Osteocyte (in vitro differentiated cells): Measurements from ENCODE around the gene SLA2. TPM values are rescaled to one million over a fixed set of nuclear protein-coding genes. Genes with fewer than 3 reads are reported as not detected.

Experiments
- DNase-seq: peaks from one replicate; pipeline ENCODE4 v3.0.0; 2021; ENCODE audit warnings: mixed read lengths; ENCODE audit not compliant: unreplicated experiment; ENCODE audit errors: extremely low spot score
- H3K27ac Mint-ChIP-seq: one replicate; pipeline ENCODE4 v1.8.0; 2021; ENCODE audit warnings: mild to moderate bottlenecking, mixed read lengths; ENCODE audit not compliant: unreplicated experiment
- H3K27me3 Mint-ChIP-seq: one replicate; pipeline ENCODE4 v1.8.0; 2021; ENCODE audit warnings: mixed read lengths; ENCODE audit not compliant: unreplicated experiment
- H3K36me3 Mint-ChIP-seq: one replicate; pipeline ENCODE4 v1.8.0; 2021; ENCODE audit warnings: mixed read lengths; ENCODE audit not compliant: unreplicated experiment
- H3K4me1 Mint-ChIP-seq: one replicate; pipeline ENCODE4 v1.8.0; 2021; ENCODE audit warnings: mixed read lengths; ENCODE audit not compliant: unreplicated experiment
- H3K4me3 Mint-ChIP-seq: one replicate; pipeline ENCODE4 v1.8.0; 2021; ENCODE audit warnings: mild to moderate bottlenecking, moderate library complexity, mixed read lengths; ENCODE audit not compliant: unreplicated experiment
- H3K9me3 Mint-ChIP-seq: one replicate; pipeline ENCODE4 v1.8.0; 2021; ENCODE audit warnings: mixed read lengths; ENCODE audit not compliant: unreplicated experiment
- CTCF ChIP-seq: fragments of 200-600 bp; sonication (generic); IDR thresholded peaks from 2 replicates; pipeline ENCODE4 v1.5.0; 2021; ENCODE audit warnings: antibody characterized with exemption, mild to moderate bottlenecking, moderate library complexity
- total RNA-seq: library from RNA; stranded (reverse); gene quantifications from 2 replicates; pipeline ENCODE4 v1.2.1, GENCODE V29; 2021

Gene SLA2
- total RNA-seq, 1 donor from 2014 or later: not detected

- Mint-ChIP-seq H3K27me3 (no peaks in the 10 kb centered on the region), H3K36me3 (no peaks in the 10 kb centered on the region), H3K4me3 (no peak overlapping the region), H3K9me3 (no peaks in the 10 kb centered on the region), H3K4me1 (peaks cover 5% of the 10 kb centered on the region), H3K27ac (no peak overlapping the region)
- TF ChIP-seq CTCF: no peak
- no peak for DNase-seq
Observed at GRCh38 chr20:36632147-36632486, 13.9 kb downstream of the SLA2 start.

DNA sequence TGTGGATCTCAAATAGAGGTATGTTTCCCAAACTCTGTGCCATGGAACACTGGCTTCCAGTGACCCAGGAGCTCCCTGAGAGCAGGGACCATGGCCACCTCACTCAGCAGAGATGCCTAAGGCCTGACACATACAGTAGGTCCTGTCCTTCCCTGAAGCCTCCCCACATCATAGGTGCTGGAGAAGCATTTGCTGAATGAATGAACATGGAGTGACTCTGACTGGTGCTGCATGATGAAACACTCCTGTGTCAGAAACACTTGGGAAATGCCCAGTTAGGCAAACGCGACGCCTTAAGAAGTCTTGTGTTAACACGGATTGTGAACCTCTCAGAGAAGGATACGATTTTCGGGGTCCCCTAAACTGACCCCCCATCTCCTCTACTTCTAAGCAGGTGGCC, 14.3 kb downstream of the SLA2 start:
- Mint-ChIP-seq H3K27me3 (no peaks in the 10 kb centered on the region), H3K27ac (no peak overlapping the region)
- no peak for TF ChIP-seq CTCF

DNA sequence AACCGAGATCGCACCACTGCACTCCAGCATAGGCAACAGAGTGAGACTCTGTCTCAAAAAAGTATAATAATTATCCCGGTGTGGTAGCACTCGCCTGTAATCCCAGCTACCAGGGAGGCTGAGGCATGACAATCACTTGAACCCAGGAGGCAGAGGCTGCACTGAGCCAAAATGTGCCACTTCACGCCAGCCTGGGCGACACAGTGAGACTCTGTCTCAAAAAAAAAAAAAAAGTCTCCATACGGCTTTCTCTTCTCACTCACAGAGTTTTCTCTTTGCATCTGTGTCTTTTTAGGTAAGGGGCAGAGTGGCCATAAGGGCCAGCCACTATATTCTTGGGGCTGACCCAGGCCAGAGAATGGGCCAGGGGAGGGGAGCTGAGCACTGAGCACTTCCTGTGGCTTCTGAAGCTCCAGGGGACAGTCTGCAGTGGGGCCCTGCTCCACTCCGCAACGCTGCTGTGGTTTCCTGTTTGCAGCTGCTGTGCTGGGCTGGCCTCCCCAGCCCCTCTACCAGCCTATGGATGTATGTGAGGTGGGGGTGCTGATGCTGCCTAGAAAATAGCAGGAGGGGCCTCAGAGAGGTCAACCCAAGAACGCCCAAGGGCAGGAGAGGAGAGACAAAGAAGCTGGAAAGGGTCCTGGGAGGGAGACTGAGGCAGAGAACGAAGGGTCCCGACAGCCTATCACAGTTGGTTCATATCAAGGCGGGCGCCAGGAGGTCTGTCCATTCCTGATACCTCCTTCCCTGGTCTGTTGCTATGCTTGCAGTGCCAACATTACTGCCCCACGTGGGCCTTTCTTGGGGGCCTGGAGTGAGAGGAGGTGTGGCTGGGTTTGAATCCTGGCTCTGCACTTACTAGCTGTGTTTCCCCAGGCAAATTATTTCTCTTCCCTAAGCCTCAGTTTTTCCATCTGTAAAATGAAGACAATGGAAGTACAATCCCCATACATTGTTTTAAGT, 16.0 kb downstream of the SLA2 start:
- Mint-ChIP-seq H3K9me3 (no peaks in the 10 kb centered on the region), H3K27ac (no peak overlapping the region), H3K36me3 (no peaks in the 10 kb centered on the region), H3K4me1 (peaks cover 5% of the 10 kb centered on the region), H3K27me3 (no peaks in the 10 kb centered on the region), H3K4me3 (no peak overlapping the region)
- no peak for DNase-seq
- no peak for TF ChIP-seq CTCF

More for the DNA sequence above, 14.3 kb downstream of the SLA2 start:
- Mint-ChIP-seq H3K4me3 (no peak overlapping the region), H3K36me3 (no peaks in the 10 kb centered on the region), H3K9me3 (no peaks in the 10 kb centered on the region), H3K4me1 (peaks cover 5% of the 10 kb centered on the region)
- no peak for DNase-seq

GRCh38 chr20:36628076-36628475, 17.9 kb downstream of the SLA2 start:
- H3K4me3 Mint-ChIP-seq: no peak overlapping the region
- no peaks in the 10 kb centered on the region for H3K27me3 Mint-ChIP-seq
- no peaks in the 10 kb centered on the region for H3K36me3 Mint-ChIP-seq
- H3K27ac Mint-ChIP-seq: no peak overlapping the region
- no peaks in the 10 kb centered on the region for H3K9me3 Mint-ChIP-seq
- no peak for DNase-seq
- peaks cover 5% of the 10 kb centered on the region for H3K4me1 Mint-ChIP-seq
- TF ChIP-seq CTCF: no peak

GRCh38 chr20:36624944-36625324, 21.1 kb downstream of the SLA2 start:
- Mint-ChIP-seq H3K27me3 (no peaks in the 10 kb centered on the region), H3K36me3 (no peaks in the 10 kb centered on the region), H3K9me3 (no peaks in the 10 kb centered on the region), H3K27ac (no peak overlapping the region), H3K4me1 (peaks cover 3% of the 10 kb centered on the region), H3K4me3 (no peak overlapping the region)
- no peak for TF ChIP-seq CTCF
- no peak for DNase-seq
